ENCODE results near the gene CXCL14. TPM values are rescaled to one million over a fixed set of nuclear protein-coding genes. Genes with fewer than 3 reads are reported as not detected.

CXCL14 gene
- total and polyA plus RNA-seq, 2 of the 4 experiments (the other 2 are of a cell fraction), result not detected

GRCh38 chr5:135538261-135538660, 40.5 kb downstream of the CXCL14 start:
- Histone ChIP-seq H3K79me1 (ENCODE audit: low read depth in 1 of 2, low read length in 2 of 2) (no peaks in the 10 kb centered on the region), H4K20me1 (ENCODE audit: insufficient read depth, low read length) (no peaks in the 10 kb centered on the region), H3K4me2 (ENCODE audit: low read depth, low read length) (no peak overlapping the region), H3K4me1 (ENCODE audit: control insufficient read depth, insufficient read depth, low read length) (no peaks in the 10 kb centered on the region), H2BK20ac (ENCODE audit: low read depth, low read length) (no peak overlapping the region), H3K4me3 (ENCODE audit: insufficient read depth, low read depth, low read length) (no peak overlapping the region), H3K27me3 (ENCODE audit: control insufficient read depth, insufficient read depth, low read length) (peaks cover 93% of the 10 kb centered on the region), H3K4ac (ENCODE audit: low read depth, low read length) (no peak overlapping the region), H2AK5ac (ENCODE audit: low read depth, low read length) (no peak overlapping the region), H2AFZ (replicated peaks; ENCODE audit: low read length, poor library complexity) (no peak overlapping the region), H2BK120ac (ENCODE audit: low read depth, low read length) (no peak overlapping the region), H4K8ac (ENCODE audit: low read depth in 2 of 2, low read length in 2 of 2) (no peak overlapping the region), H3K9me1 (ENCODE audit: insufficient read depth, low read length) (no peaks in the 10 kb centered on the region), H3K9ac (ENCODE audit: low read depth, low read length) (no peak overlapping the region), H3K36me3 (ENCODE audit: control insufficient read depth, insufficient read depth, low read length) (no peaks in the 10 kb centered on the region), H3K56ac (ENCODE audit: extremely low read depth, insufficient read depth, low read length) (no peak overlapping the region), H2BK5ac (ENCODE audit: low read depth, low read length, poor library complexity, severe bottlenecking) (no peak overlapping the region), H4K91ac (ENCODE audit: insufficient read depth, low read depth, low read length) (no peak overlapping the region), H3K23ac (ENCODE audit: low read depth, low read length) (no peak overlapping the region), H4K5ac (ENCODE audit: low read depth, low read length) (no peak overlapping the region), H2AK9ac (replicated peaks; ENCODE audit: low read depth, low read length, poor library complexity) (no peak overlapping the region), H3K14ac (replicated peaks; ENCODE audit: low read depth, low read length) (no peak overlapping the region), H3K9me3 (ENCODE audit: control insufficient read depth, insufficient read depth, low read length) (peaks cover 5% of the 10 kb centered on the region), H2BK15ac (ENCODE audit: low read depth, low read length) (no peak overlapping the region), H3K27ac (ENCODE audit: insufficient read depth, low read length) (no peak overlapping the region), H3K18ac (ENCODE audit: low read depth, low read length) (no peak overlapping the region)
- no TSS peak for BruUV-seq (replicated peaks)
- in situ Hi-C loops (cut with MboI; ENCODE audit: low sequenced_read_pairs) (no loop called here), intact Hi-C loops (cut with micrococcal nuclease) (no loop called here), dilution Hi-C loops (cut with HindIII; ENCODE audit: low sequenced_read_pairs, unreplicated experiment) (no loop called here)
- ATAC-seq (ENCODE audit: low read depth), result no peak
- POLR2A ChIA-PET (ENCODE audit: unreplicated experiment), result no interaction called here
- TF ChIP-seq MAZ (IDR thresholded peaks at IDR 0.05; ENCODE audit: borderline replicate concordance, low read depth, low read length), result no peak
- 30% methylated on average over 1 of the region's 5 CpGs; no CpG with 5 or more reads in 1 of the 2 experiments for WGBS, 2 experiments (ENCODE audit: extremely low coverage in 2 of 2, insufficient read length in 1 of 2)
- DNase-seq, result no peak
- CTCF ChIA-PET, result no interaction called here

Measured in IMR-90 (cell line).